SK-N-SH (cell line): Measurements from ENCODE around the gene CARM1. TPM values are rescaled to one million over a fixed set of nuclear protein-coding genes. Genes with fewer than 3 reads are reported as not detected.

Experiments
- EP300 ChIP-seq, 2 experiments: IDR thresholded peaks; 2 replicates each; pipeline versions ENCODE4 v1.4.0 to v1.6.1; 2012; ENCODE audit warnings: borderline replicate concordance in 1 of 2, low read depth in 1 of 2, low read length in 1 of 2
- FOSL2 ChIP-seq: IDR thresholded peaks from 2 replicates; pipeline ENCODE4 v1.4.0; 2012; ENCODE audit warnings: low read depth, mild to moderate bottlenecking, moderate library complexity, borderline replicate concordance
- GABPA ChIP-seq: IDR thresholded peaks from 2 replicates; pipeline ENCODE4 v1.4.0; 2012; ENCODE audit warnings: low read depth, mild to moderate bottlenecking
- GATA2 ChIP-seq: sonication (generic); formaldehyde crosslinking; IDR thresholded peaks from 2 replicates; pipeline ENCODE4 v1.5.0; 2020; ENCODE audit warnings: mild to moderate bottlenecking, missing genetic modification reagents
- JUND ChIP-seq: IDR thresholded peaks from 2 replicates; pipeline ENCODE4 v1.4.0; 2012
- MEF2A ChIP-seq: IDR thresholded peaks from 2 replicates; pipeline ENCODE4 v1.4.0; 2012; ENCODE audit warnings: low read depth, borderline replicate concordance
- NFIC ChIP-seq: IDR thresholded peaks from 2 replicates; pipeline ENCODE4 v1.4.0; 2012; ENCODE audit warnings: borderline replicate concordance
- NRF1 ChIP-seq: IDR thresholded peaks from 2 replicates; pipeline ENCODE4 v1.6.1; 2012; ENCODE audit warnings: low read depth, mild to moderate bottlenecking, low read length
- RFX5 ChIP-seq: IDR thresholded peaks from 2 replicates; pipeline ENCODE4 v1.6.1; 2012; ENCODE audit warnings: mild to moderate bottlenecking, improper control_type of control experiment, low read length
- RXRA ChIP-seq: IDR thresholded peaks from 2 replicates; pipeline ENCODE4 v1.4.0; 2012; ENCODE audit warnings: low read depth, mild to moderate bottlenecking, borderline replicate concordance
- SMC3 ChIP-seq: IDR thresholded peaks from 2 replicates; pipeline ENCODE4 v1.6.1; 2012; ENCODE audit warnings: low read depth, low read length, improper control_type of control experiment
- TAF1 ChIP-seq: IDR thresholded peaks from 2 replicates; pipeline ENCODE4 v1.6.1; 2012; ENCODE audit warnings: low read depth, mild to moderate bottlenecking, low read length, moderate library complexity, borderline replicate concordance
- TCF12 ChIP-seq: IDR thresholded peaks from 2 replicates; pipeline ENCODE4 v1.4.0; 2012
- USF2 ChIP-seq: fragments of 150-350 bp; IDR thresholded peaks from 2 replicates; pipeline ENCODE4 v1.6.1; 2017; ENCODE audit warnings: antibody characterized with exemption, low read length, low read depth, borderline replicate concordance
- YY1 ChIP-seq: IDR thresholded peaks from 2 replicates; pipeline ENCODE4 v1.4.0; 2012; ENCODE audit warnings: low read depth, mild to moderate bottlenecking
- ZBTB33 ChIP-seq: IDR thresholded peaks from 2 replicates; pipeline ENCODE4 v1.4.0; 2012; ENCODE audit warnings: low read depth, borderline replicate concordance
- polyA plus RNA-seq, 3 experiments: library from polyadenylated mRNA; depleted of rRNA; stranded (reverse); fragments of >200 nt; gene quantifications; 2 replicates each; pipeline ENCODE4 v1.2.3, GENCODE V29; 2012
- TF ChIP-seq, protein P1 (sequence below): IDR thresholded peaks from 2 replicates; pipeline ENCODE4; 2012
- TF ChIP-seq, protein P2 (sequence below): IDR thresholded peaks from 2 replicates; pipeline ENCODE4 v1.4.0; 2012; ENCODE audit warnings: low read depth, borderline replicate concordance
- TF ChIP-seq, protein P3 (sequence below): fragments of 150-350 bp; IDR thresholded peaks from 2 replicates; pipeline ENCODE4 v1.6.1; 2016; ENCODE audit warnings: mild to moderate bottlenecking, low read depth, low read length

Gene CARM1
- polyA plus RNA-seq, 1 of the 3 experiments (the other 2 are of a cell fraction) = 62.2 TPM

GRCh38 chr19:10928563-10929401, 57.4 kb downstream of the CARM1 start, which contains the start of the genes TIMM29 and YIPF2 (continued):
- TF ChIP-seq, protein P1, sequence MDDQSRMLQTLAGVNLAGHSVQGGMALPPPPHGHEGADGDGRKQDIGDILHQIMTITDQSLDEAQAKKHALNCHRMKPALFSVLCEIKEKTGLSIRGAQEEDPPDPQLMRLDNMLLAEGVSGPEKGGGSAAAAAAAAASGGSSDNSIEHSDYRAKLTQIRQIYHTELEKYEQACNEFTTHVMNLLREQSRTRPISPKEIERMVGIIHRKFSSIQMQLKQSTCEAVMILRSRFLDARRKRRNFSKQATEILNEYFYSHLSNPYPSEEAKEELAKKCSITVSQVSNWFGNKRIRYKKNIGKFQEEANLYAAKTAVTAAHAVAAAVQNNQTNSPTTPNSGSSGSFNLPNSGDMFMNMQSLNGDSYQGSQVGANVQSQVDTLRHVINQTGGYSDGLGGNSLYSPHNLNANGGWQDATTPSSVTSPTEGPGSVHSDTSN = peak; percentile 65
- TF ChIP-seq TCF12 (peak; percentile 32; the same call in 1 of the 2 replicates), NFIC (no peak), MEF2A (no peak), GATA2 (CRISPR knock-in tag) (no peak), EP300 (IDR thresholded peaks at IDR 0.05; ENCODE audit: borderline replicate concordance in 1 of 2, low read depth in 1 of 2, low read length in 1 of 2) (peak in 1 of 2 experiments; percentile 9; a peak in 1 of 4 replicates), SMC3 (no peak; the same call in 1 of the 2 replicates), TAF1 (peak; percentile 91), GABPA (peak; percentile 98), USF2 (no peak), RXRA (no peak), NRF1 (peak; percentile 90), RFX5 (no peak), JUND (no peak; the same call in 1 of the 2 replicates), ZBTB33 (no peak), YY1 (peak; percentile 93), FOSL2 (peak; percentile 37; the same call in 1 of the 2 replicates)
- TF ChIP-seq, protein P2, sequence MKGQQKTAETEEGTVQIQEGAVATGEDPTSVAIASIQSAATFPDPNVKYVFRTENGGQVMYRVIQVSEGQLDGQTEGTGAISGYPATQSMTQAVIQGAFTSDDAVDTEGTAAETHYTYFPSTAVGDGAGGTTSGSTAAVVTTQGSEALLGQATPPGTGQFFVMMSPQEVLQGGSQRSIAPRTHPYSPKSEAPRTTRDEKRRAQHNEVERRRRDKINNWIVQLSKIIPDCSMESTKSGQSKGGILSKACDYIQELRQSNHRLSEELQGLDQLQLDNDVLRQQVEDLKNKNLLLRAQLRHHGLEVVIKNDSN = peak; percentile 53; the same call in 1 of the 2 replicates
- TF ChIP-seq, protein P3, sequence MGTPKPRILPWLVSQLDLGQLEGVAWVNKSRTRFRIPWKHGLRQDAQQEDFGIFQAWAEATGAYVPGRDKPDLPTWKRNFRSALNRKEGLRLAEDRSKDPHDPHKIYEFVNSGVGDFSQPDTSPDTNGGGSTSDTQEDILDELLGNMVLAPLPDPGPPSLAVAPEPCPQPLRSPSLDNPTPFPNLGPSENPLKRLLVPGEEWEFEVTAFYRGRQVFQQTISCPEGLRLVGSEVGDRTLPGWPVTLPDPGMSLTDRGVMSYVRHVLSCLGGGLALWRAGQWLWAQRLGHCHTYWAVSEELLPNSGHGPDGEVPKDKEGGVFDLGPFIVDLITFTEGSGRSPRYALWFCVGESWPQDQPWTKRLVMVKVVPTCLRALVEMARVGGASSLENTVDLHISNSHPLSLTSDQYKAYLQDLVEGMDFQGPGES = no peak
- TF ChIP-seq, all 33 proteins: peak for 16
